ENCODE measurements around the gene LPCAT2. TPM values are rescaled to one million over a fixed set of nuclear protein-coding genes. Genes with fewer than 3 reads are reported as not detected.

The LPCAT2 gene
- total and polyA plus RNA-seq, 2 of the 13 experiments (the other 11 are each of a cell fraction or from before 2014, with no cell fraction given): 9.9 to 17.6 TPM

- TF ChIP-seq, protein P1, sequence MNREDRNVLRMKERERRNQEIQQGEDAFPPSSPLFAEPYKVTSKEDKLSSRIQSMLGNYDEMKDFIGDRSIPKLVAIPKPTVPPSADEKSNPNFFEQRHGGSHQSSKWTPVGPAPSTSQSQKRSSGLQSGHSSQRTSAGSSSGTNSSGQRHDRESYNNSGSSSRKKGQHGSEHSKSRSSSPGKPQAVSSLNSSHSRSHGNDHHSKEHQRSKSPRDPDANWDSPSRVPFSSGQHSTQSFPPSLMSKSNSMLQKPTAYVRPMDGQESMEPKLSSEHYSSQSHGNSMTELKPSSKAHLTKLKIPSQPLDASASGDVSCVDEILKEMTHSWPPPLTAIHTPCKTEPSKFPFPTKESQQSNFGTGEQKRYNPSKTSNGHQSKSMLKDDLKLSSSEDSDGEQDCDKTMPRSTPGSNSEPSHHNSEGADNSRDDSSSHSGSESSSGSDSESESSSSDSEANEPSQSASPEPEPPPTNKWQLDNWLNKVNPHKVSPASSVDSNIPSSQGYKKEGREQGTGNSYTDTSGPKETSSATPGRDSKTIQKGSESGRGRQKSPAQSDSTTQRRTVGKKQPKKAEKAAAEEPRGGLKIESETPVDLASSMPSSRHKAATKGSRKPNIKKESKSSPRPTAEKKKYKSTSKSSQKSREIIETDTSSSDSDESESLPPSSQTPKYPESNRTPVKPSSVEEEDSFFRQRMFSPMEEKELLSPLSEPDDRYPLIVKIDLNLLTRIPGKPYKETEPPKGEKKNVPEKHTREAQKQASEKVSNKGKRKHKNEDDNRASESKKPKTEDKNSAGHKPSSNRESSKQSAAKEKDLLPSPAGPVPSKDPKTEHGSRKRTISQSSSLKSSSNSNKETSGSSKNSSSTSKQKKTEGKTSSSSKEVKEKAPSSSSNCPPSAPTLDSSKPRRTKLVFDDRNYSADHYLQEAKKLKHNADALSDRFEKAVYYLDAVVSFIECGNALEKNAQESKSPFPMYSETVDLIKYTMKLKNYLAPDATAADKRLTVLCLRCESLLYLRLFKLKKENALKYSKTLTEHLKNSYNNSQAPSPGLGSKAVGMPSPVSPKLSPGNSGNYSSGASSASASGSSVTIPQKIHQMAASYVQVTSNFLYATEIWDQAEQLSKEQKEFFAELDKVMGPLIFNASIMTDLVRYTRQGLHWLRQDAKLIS (CRISPR knock-in tag; IDR thresholded peaks at IDR 0.05): no peak
- TF ChIP-seq ZBTB3 (CRISPR knock-in tag; IDR thresholded peaks at IDR 0.05; ENCODE audit: borderline replicate concordance, low read depth) (no peak), ZNF292 (CRISPR knock-in tag; IDR thresholded peaks at IDR 0.05; ENCODE audit: borderline replicate concordance, low read depth) (0 out of 2 replicates have a peak, but pooled peaks have one; percentile 27), ZNF33B (CRISPR knock-in tag; IDR thresholded peaks at IDR 0.05) (peak; percentile 40; the same call in 1 of the 2 replicates), ZNF367 (CRISPR knock-in tag; IDR thresholded peaks at IDR 0.05; ENCODE audit: borderline replicate concordance) (no peak), ZGPAT (CRISPR knock-in tag; IDR thresholded peaks at IDR 0.05) (no peak; the same call in 1 of the 2 replicates), ATF5 (CRISPR knock-in tag; IDR thresholded peaks at IDR 0.05; ENCODE audit: low read depth) (no peak), HMGA1 (CRISPR knock-in tag; conservative IDR thresholded peaks at IDR 0.05) (no peak), ELF3 (CRISPR knock-in tag; IDR thresholded peaks at IDR 0.05) (peak; percentile 41; the same call in 1 of the 2 replicates), MED8 (CRISPR knock-in tag; IDR thresholded peaks at IDR 0.05; ENCODE audit: insufficient replicate concordance) (no peak), ZFY (CRISPR knock-in tag; IDR thresholded peaks at IDR 0.05) (peak; percentile 53; the same call in 1 of the 2 replicates), ZXDC (CRISPR knock-in tag; IDR thresholded peaks at IDR 0.05) (no peak), SP2 (CRISPR knock-in tag; IDR thresholded peaks at IDR 0.05) (no peak)
- TF ChIP-seq, protein P2, sequence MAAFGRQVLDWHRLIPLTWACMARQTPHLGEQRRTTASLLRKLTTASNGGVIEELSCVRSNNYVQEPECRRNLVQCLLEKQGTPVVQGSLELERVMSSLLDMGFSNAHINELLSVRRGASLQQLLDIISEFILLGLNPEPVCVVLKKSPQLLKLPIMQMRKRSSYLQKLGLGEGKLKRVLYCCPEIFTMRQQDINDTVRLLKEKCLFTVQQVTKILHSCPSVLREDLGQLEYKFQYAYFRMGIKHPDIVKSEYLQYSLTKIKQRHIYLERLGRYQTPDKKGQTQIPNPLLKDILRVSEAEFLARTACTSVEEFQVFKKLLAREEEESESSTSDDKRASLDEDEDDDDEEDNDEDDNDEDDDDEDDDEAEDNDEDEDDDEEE (CRISPR knock-in tag; IDR thresholded peaks at IDR 0.05): no peak
- TF ChIP-seq, protein P3, sequence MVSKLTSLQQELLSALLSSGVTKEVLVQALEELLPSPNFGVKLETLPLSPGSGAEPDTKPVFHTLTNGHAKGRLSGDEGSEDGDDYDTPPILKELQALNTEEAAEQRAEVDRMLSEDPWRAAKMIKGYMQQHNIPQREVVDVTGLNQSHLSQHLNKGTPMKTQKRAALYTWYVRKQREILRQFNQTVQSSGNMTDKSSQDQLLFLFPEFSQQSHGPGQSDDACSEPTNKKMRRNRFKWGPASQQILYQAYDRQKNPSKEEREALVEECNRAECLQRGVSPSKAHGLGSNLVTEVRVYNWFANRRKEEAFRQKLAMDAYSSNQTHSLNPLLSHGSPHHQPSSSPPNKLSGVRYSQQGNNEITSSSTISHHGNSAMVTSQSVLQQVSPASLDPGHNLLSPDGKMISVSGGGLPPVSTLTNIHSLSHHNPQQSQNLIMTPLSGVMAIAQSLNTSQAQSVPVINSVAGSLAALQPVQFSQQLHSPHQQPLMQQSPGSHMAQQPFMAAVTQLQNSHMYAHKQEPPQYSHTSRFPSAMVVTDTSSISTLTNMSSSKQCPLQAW (CRISPR knock-in tag; IDR thresholded peaks at IDR 0.05): no peak
Measured at GRCh38 chr16:55508941-55509931, at the start of gene LPCAT2 (continued).

All from HepG2 (cell line).